Measurements from ENCODE around the gene CYP4A22.

GRCh38 chr1:47106792-47107191 lies 30.4 kb upstream of the CYP4A22 start:
- TF ChIP-seq CTCF (IDR thresholded peaks at IDR 0.05) (no peak), POLR2A (IDR thresholded peaks at IDR 0.05) (no peak)

All from body of pancreas (tissue), 4 donors.